ENCODE measurements around the gene QSOX1.

Gene QSOX1

GRCh38 chr1:180182643-180183311 lies 28.1 kb downstream of the QSOX1 start:
- no peak for DNase-seq (ENCODE audit: low spot score in 2 of 2)
- H3K9me3 Mint-ChIP-seq = no peaks in the 10 kb centered on the region
- H3K27ac Mint-ChIP-seq = no peak overlapping the region
- no peak for ATAC-seq (ENCODE audit: low read depth)
- no peaks in the 10 kb centered on the region for H3K4me1 Mint-ChIP-seq
- H3K36me3 Mint-ChIP-seq = peaks cover 13% of the 10 kb centered on the region
- H3K4me3 Mint-ChIP-seq = no peak overlapping the region
- no peaks in the 10 kb centered on the region for H3K27me3 Mint-ChIP-seq

DNA sequence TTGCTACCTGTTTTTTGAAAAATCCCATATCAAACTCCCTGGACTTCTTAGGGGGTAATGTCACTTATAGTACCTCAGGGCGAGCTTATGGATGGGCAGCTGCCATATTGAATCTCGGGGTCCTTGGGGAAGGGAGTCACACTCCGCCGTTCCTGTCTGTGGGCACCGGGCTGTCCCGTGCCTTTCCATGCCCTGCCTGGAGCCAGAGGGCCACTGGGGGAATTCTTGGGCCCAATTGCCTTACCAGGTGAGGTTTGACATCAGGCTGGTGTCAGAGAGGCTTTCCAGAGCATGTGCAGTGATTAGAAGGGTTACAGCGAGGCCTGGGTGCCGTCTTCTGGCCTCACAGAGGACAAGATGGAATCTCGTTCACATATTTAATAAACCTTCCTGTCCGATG lies 28.8 kb downstream of the QSOX1 start:
- H3K9me3 Mint-ChIP-seq = no peaks in the 10 kb centered on the region
- H3K4me1 Mint-ChIP-seq = no peaks in the 10 kb centered on the region
- H3K36me3 Mint-ChIP-seq = peaks cover 13% of the 10 kb centered on the region
- ATAC-seq (ENCODE audit: low read depth) = no peak
- H3K4me3 Mint-ChIP-seq = no peak overlapping the region
- no peak overlapping the region for H3K27ac Mint-ChIP-seq
- no peak for DNase-seq (ENCODE audit: low spot score in 2 of 2)
- no peaks in the 10 kb centered on the region for H3K27me3 Mint-ChIP-seq

GRCh38 chr1:180184041-180184440 lies 29.4 kb downstream of the QSOX1 start:
- H3K4me3 Mint-ChIP-seq = no peak overlapping the region
- DNase-seq (ENCODE audit: low spot score in 2 of 2) = no peak
- no peaks in the 10 kb centered on the region for H3K27me3 Mint-ChIP-seq
- H3K9me3 Mint-ChIP-seq = no peaks in the 10 kb centered on the region
- no peak overlapping the region for H3K27ac Mint-ChIP-seq
- H3K36me3 Mint-ChIP-seq = peaks cover 16% of the 10 kb centered on the region
- no peak for ATAC-seq (ENCODE audit: low read depth)
- H3K4me1 Mint-ChIP-seq = no peaks in the 10 kb centered on the region

- Mint-ChIP-seq H3K27ac (no peak overlapping the region), H3K4me3 (no peak overlapping the region), H3K4me1 (no peaks in the 10 kb centered on the region), H3K27me3 (no peaks in the 10 kb centered on the region), H3K36me3 (peaks cover 19% of the 10 kb centered on the region), H3K9me3 (no peaks in the 10 kb centered on the region)
- ATAC-seq (ENCODE audit: low read depth) (no peak), DNase-seq (ENCODE audit: low spot score in 2 of 2) (no peak)
Observed at GRCh38 chr1:180185281-180185680, 30.6 kb downstream of the QSOX1 start.

GRCh38 chr1:180185971-180186645 lies 31.4 kb downstream of the QSOX1 start:
- H3K4me1 Mint-ChIP-seq = no peaks in the 10 kb centered on the region
- no peak overlapping the region for H3K27ac Mint-ChIP-seq
- peaks cover 20% of the 10 kb centered on the region for H3K36me3 Mint-ChIP-seq
- H3K4me3 Mint-ChIP-seq = no peak overlapping the region
- ATAC-seq (ENCODE audit: low read depth) (no peak), DNase-seq (ENCODE audit: low spot score in 2 of 2) (no peak)
- H3K9me3 Mint-ChIP-seq = no peaks in the 10 kb centered on the region
- no peaks in the 10 kb centered on the region for H3K27me3 Mint-ChIP-seq

GRCh38 chr1:180186831-180187230 lies 32.2 kb downstream of the QSOX1 start:
- Mint-ChIP-seq H3K9me3 (no peaks in the 10 kb centered on the region), H3K4me1 (no peaks in the 10 kb centered on the region), H3K36me3 (peaks cover 24% of the 10 kb centered on the region), H3K27ac (no peak overlapping the region), H3K27me3 (no peaks in the 10 kb centered on the region), H3K4me3 (no peak overlapping the region)
- DNase-seq (ENCODE audit: low spot score in 2 of 2) = no peak
- no peak for ATAC-seq (ENCODE audit: low read depth)

GRCh38 chr1:180187626-180188025 lies 33.0 kb downstream of the QSOX1 start:
- Mint-ChIP-seq H3K9me3 (no peaks in the 10 kb centered on the region), H3K36me3 (peaks cover 30% of the 10 kb centered on the region), H3K4me1 (no peaks in the 10 kb centered on the region), H3K4me3 (no peak overlapping the region), H3K27me3 (no peaks in the 10 kb centered on the region), H3K27ac (no peak overlapping the region)
- DNase-seq (ENCODE audit: low spot score in 2 of 2) = no peak
- no peak for ATAC-seq (ENCODE audit: low read depth)

DNA sequence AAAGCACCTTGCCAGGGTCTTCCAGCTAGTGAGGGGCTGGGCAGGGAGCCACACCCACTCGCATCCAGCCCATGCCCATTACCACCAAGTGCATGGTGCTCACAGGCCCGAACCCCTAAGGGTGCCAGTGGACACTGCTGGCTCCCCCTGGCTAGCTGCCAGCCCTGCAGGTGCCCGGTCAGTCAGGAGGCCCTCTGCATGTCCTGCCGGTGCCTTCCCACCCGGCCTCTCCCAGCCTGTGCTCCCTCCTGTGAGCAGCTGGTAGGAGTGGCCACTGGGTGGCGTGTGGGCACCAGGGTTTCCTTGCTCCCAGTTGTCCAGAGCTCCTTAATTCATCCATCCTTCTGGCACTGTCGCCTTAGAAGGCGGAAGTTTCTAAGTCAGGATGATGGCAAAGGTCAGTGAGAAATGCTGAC lies 33.4 kb downstream of the QSOX1 start:
- peaks cover 33% of the 10 kb centered on the region for H3K36me3 Mint-ChIP-seq

DNA sequence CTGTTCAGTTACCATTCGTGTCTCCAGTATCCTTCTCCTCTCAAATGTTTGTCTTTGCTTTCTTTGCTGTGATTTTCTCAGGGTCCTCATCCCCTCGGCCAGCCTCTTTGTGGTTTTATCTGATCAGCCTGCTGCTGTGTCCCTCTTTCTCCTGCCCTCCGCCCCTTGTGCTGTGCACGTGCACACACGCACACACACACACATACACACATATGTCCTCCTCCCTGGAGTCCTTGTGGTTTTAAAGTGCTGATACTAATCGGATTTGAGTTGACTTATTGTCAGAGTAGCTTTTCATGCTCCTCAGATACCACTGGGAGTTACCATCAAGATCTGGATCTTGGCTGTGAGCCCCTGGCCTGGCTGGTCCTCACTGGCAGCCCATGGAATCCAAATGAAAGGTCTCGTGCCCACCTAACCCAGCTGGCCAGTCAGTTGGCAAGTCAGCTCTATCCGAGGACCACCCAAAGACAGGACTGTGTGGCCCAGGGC lies 34.1 kb downstream of the QSOX1 start:
- ATAC-seq (ENCODE audit: low read depth) (no peak), DNase-seq (ENCODE audit: low spot score in 2 of 2) (no peak)
- peaks cover 40% of the 10 kb centered on the region for H3K36me3 Mint-ChIP-seq
- H3K4me1 Mint-ChIP-seq = no peaks in the 10 kb centered on the region
- H3K9me3 Mint-ChIP-seq = no peaks in the 10 kb centered on the region
- H3K4me3 Mint-ChIP-seq = no peak overlapping the region
- H3K27ac Mint-ChIP-seq = no peak overlapping the region
- H3K27me3 Mint-ChIP-seq = no peaks in the 10 kb centered on the region

More for the DNA sequence above, 33.4 kb downstream of the QSOX1 start:
- DNase-seq (ENCODE audit: low spot score in 2 of 2) = no peak
- no peaks in the 10 kb centered on the region for H3K27me3 Mint-ChIP-seq
- H3K9me3 Mint-ChIP-seq = no peaks in the 10 kb centered on the region
- ATAC-seq (ENCODE audit: low read depth) = no peak
- H3K27ac Mint-ChIP-seq = no peak overlapping the region
- no peak overlapping the region for H3K4me3 Mint-ChIP-seq
- H3K4me1 Mint-ChIP-seq = no peaks in the 10 kb centered on the region

DNA sequence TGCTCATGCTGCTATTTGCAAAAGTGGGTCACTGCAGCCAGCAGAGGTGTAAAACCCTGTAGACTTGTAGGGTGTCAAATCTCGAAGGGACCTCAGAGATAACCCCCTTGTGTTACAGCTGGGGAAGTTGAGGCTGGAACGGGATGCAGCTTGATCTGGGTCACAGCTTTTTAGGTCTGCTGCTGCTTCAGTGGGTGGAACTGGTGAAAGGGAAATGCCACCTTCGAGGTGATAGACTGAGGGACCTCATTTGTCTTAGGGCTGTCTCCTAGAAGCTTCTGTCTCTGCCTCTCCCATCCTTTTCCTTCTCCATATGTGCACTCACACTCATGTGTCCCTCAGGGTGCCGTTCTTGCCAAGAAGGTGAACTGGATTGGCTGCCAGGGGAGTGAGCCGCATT lies 35.4 kb downstream of the QSOX1 start:
- ATAC-seq (ENCODE audit: low read depth) (no peak), DNase-seq (ENCODE audit: low spot score in 2 of 2) (no peak)
- no peaks in the 10 kb centered on the region for H3K4me1 Mint-ChIP-seq
- H3K9me3 Mint-ChIP-seq = no peaks in the 10 kb centered on the region
- H3K4me3 Mint-ChIP-seq = no peak overlapping the region
- no peaks in the 10 kb centered on the region for H3K27me3 Mint-ChIP-seq
- peaks cover 34% of the 10 kb centered on the region for H3K36me3 Mint-ChIP-seq
- H3K27ac Mint-ChIP-seq = no peak overlapping the region

GRCh38 chr1:180192172-180192571 lies 37.5 kb downstream of the QSOX1 start:
- Mint-ChIP-seq H3K27me3 (no peaks in the 10 kb centered on the region), H3K36me3 (peaks cover 36% of the 10 kb centered on the region), H3K9me3 (no peaks in the 10 kb centered on the region), H3K4me3 (no peak overlapping the region), H3K4me1 (no peaks in the 10 kb centered on the region), H3K27ac (no peak overlapping the region)
- no peak for ATAC-seq (ENCODE audit: low read depth)
- no peak for DNase-seq (ENCODE audit: low spot score in 2 of 2)

- ATAC-seq (ENCODE audit: low read depth) = no peak
- no peak overlapping the region for H3K27ac Mint-ChIP-seq
Observed at GRCh38 chr1:180193141-180194047, 38.7 kb downstream of the QSOX1 start.

DNA sequence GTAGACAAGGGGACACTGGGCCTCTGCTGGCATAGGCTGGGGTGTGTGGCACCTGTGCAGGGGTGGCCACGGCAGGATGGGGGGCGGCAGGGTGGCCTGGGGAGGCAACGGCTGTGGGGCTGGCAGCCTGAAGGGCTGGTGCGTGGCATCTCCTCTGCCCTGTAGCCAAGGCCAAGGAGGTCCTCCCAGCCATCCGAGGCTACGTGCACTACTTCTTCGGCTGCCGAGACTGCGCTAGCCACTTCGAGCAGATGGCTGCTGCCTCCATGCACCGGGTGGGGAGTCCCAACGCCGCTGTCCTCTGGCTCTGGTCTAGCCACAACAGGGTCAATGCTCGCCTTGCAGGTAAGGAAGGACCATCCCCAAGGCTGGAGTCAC lies 39.4 kb downstream of the QSOX1 start:
- DNase-seq (ENCODE audit: low spot score in 2 of 2) = no peak
- Mint-ChIP-seq H3K36me3 (peaks cover 33% of the 10 kb centered on the region), H3K9me3 (no peaks in the 10 kb centered on the region), H3K27ac (no peak overlapping the region), H3K4me1 (no peaks in the 10 kb centered on the region), H3K27me3 (no peaks in the 10 kb centered on the region), H3K4me3 (no peak overlapping the region)
- no peak for ATAC-seq (ENCODE audit: low read depth)

More at GRCh38 chr1:180193141-180194047, 38.7 kb downstream of the QSOX1 start:
- Mint-ChIP-seq H3K36me3 (peaks cover 36% of the 10 kb centered on the region), H3K4me1 (no peaks in the 10 kb centered on the region), H3K9me3 (no peaks in the 10 kb centered on the region), H3K27me3 (no peaks in the 10 kb centered on the region), H3K4me3 (no peak overlapping the region)
- DNase-seq (ENCODE audit: low spot score in 2 of 2) = no peak

DNA sequence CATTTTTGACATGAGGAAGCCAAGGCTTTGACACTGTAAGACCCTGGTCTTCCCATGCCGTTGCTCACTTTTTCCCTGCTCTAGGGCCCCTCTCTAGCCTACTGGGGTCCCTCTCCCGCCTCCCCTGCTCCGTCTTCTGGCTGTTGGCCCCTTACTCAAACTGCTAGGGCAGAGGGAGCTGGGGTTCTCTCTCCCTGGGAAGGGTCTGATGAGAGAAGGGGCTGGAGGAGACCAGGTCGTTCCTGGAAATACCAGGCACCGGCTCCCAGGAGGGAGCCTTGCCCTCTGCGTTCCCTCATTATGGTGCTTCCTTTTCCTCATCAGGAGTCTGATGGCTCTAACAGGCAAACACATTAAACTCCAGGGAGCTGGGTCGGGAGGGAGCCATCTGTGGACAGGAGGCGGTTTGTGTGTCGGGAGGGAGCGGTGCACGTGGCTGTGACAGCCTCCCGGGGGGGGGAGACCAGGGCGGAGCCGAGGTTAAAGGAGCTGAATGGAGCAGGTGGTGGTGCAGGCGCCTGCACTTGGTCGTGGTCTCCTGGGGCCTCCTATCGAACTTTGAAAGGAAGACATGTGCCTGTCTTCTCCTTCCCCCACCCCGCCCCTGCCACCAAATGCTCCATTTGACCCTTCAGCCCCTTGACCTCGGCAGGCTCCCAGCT lies 40.0 kb downstream of the QSOX1 start:
- Mint-ChIP-seq H3K4me3 (no peak overlapping the region), H3K4me1 (no peaks in the 10 kb centered on the region), H3K9me3 (no peaks in the 10 kb centered on the region), H3K27me3 (no peaks in the 10 kb centered on the region), H3K36me3 (peaks cover 31% of the 10 kb centered on the region), H3K27ac (no peak overlapping the region)
- ATAC-seq (ENCODE audit: low read depth) = no peak
- DNase-seq (ENCODE audit: low spot score in 2 of 2) = no peak
